HCT116 (cell line): ENCODE data around the gene NSRP1. TPM values are rescaled to one million over a fixed set of nuclear protein-coding genes. Genes with fewer than 3 reads are reported as not detected.

Experiments
- ATAC-seq: fragments of 200-7000 bp; cut with Tn5 transposase; 2 replicates; pipeline ENCODE4 v1.9.1; 2020; ENCODE audit warnings: mild to moderate bottlenecking, moderate library complexity
- BruUV-seq: library from RNA; stranded (reverse); fragments of 400-500 nt; replicated peaks from 2 replicates; lab custom pipeline; 2021; lab: Mats Ljungman, UMichigan
- CTCF ChIA-PET: fragments of 300-600 bp; sonication (Branson Sonifier 250); formaldehyde crosslinking; loops from one replicate; lab custom pipeline; 2021; ENCODE audit warnings: antibody characterized with exemption; lab: Charles Lee
- POLR2A ChIA-PET: fragments of 300-600, 350-600 bp; sonication (Branson Sonifier 250); formaldehyde crosslinking; loops from one replicate; lab custom pipeline; 2021; ENCODE audit warnings: antibody characterized with exemption; lab: Charles Lee
- RAD21 ChIA-PET, 2 experiments: fragments of 300-600 bp; sonication (Branson Sonifier 250); formaldehyde crosslinking; loops; one replicate each; lab custom pipeline; 2023; ENCODE audit warnings: low total read pairs in 2 of 2; ENCODE audit not compliant: uncharacterized antibody in 2 of 2, unreplicated experiment in 2 of 2, low non-redundant PET in 1 of 2; lab: Charles Lee
- DNase-seq: peaks from one replicate; pipeline ENCODE4 v3.0.0-alpha.2; 2010; ENCODE audit warnings: low read depth, low spot score
- H2AFZ ChIP-seq: fragments of 200-600 bp; shearing (Covaris generic), sonication (generic); 2 replicates; pipeline ENCODE4 v1.6.1; 2017; ENCODE audit warnings: low read depth, mixed run types, mixed read lengths, antibody characterized with exemption, low read length; ENCODE audit not compliant: poor library complexity, severe bottlenecking
- H3K27ac ChIP-seq: 2 replicates; pipeline ENCODE4 v1.5.1; 2012; ENCODE audit warnings: low read depth, low read length
- H3K27me3 ChIP-seq: fragments of 200-600 bp; sonication (generic); 2 replicates; pipeline ENCODE4 v1.6.1; 2016; ENCODE audit warnings: mixed run types, low read length, mixed read lengths; ENCODE audit not compliant: insufficient read depth
- H3K36me3 ChIP-seq, 2 experiments: fragments of 200-500 bp in 1 of 2; fragments of 200-600 bp in 1 of 2; sonication (Bioruptor generic) in 1 of 2; sonication (generic) in 1 of 2; 2 replicates each; pipeline versions ENCODE4 v1.5.1 to v1.6.1; 2014 to 2016; ENCODE audit warnings: low read length in 2 of 2, inconsistent platforms in 1 of 2, mixed read lengths in 1 of 2, mixed run types in 1 of 2; ENCODE audit not compliant: insufficient read depth in 2 of 2, control insufficient read depth in 1 of 2
- H3K4me1 ChIP-seq, 2 experiments: fragments of 200-600 bp in 1 of 2; sonication (generic) in 1 of 2; 2 replicates each; pipeline versions ENCODE4 v1.5.1 to v1.6.1; 2012 to 2017; ENCODE audit warnings: low read length in 2 of 2, inconsistent platforms in 1 of 2, mild to moderate bottlenecking in 1 of 2, mixed read lengths in 1 of 2, mixed run types in 1 of 2, moderate library complexity in 1 of 2; ENCODE audit not compliant: insufficient read depth in 2 of 2, control insufficient read depth in 1 of 2
- H3K4me2 ChIP-seq: fragments of 200-600 bp; sonication (generic); 2 replicates; pipeline ENCODE4 v1.6.1; 2017; ENCODE audit warnings: mixed run types, low read length, mixed read lengths
- H3K4me3 ChIP-seq, 2 experiments: fragments of 200-600 bp in 1 of 2; sonication (generic) in 1 of 2; replicated peaks in 1 of 2; 2 replicates each; pipeline ENCODE4 v1.5.1; 2011 to 2016; ENCODE audit warnings: low read length in 2 of 2, control low read depth in 1 of 2, low read depth in 1 of 2, mild to moderate bottlenecking in 1 of 2, mixed read lengths in 1 of 2, mixed run types in 1 of 2
- H3K79me2 ChIP-seq: fragments of 200-600 bp; sonication (generic); 2 replicates; pipeline ENCODE4 v1.6.1; 2017; ENCODE audit warnings: mild to moderate bottlenecking, mixed run types, low read length, moderate library complexity, mixed read lengths; ENCODE audit not compliant: insufficient read depth
- H3K9ac ChIP-seq: fragments of 200-600 bp; sonication (generic); 2 replicates; pipeline ENCODE4 v1.6.1; 2016; ENCODE audit warnings: low read length, mixed read lengths
- H3K9me2 ChIP-seq: fragments of 200-600 bp; sonication (generic), shearing (Covaris generic); 2 replicates; pipeline ENCODE4 v1.6.1; 2017; ENCODE audit warnings: mixed run types, mild to moderate bottlenecking, moderate library complexity; ENCODE audit not compliant: insufficient read depth
- H3K9me3 ChIP-seq, 2 experiments: fragments of 200-500 bp in 1 of 2; fragments of 200-600 bp in 1 of 2; sonication (Bioruptor generic) in 1 of 2; sonication (generic) in 1 of 2; 2 replicates each; pipeline ENCODE4 v1.6.1; 2014 to 2017; ENCODE audit warnings: low read length in 2 of 2, mixed read lengths in 2 of 2, inconsistent platforms in 1 of 2, low read depth in 1 of 2, mild to moderate bottlenecking in 1 of 2, mixed run types in 1 of 2, moderate library complexity in 1 of 2; ENCODE audit not compliant: control insufficient read depth in 1 of 2, insufficient read depth in 1 of 2
- H4K20me1 ChIP-seq: fragments of 200-600 bp; sonication (generic), shearing (Covaris generic); 2 replicates; pipeline ENCODE4 v1.6.1; 2017; ENCODE audit warnings: mixed run types, mild to moderate bottlenecking, moderate library complexity; ENCODE audit not compliant: insufficient read depth
- ATF3 ChIP-seq: IDR thresholded peaks from 2 replicates; pipeline ENCODE4 v1.6.1; 2012
- CBX3 ChIP-seq: IDR thresholded peaks from 2 replicates; pipeline ENCODE4 v1.6.1; 2012; ENCODE audit warnings: low read depth
- CTCF ChIP-seq, 3 experiments: fragments of 200-600 bp in 1 of 3; sonication (generic) in 1 of 3; IDR thresholded peaks in 2 of 3; conservative IDR thresholded peaks in 1 of 3; 2 replicates each; pipeline ENCODE4 v1.5.1; 2012 to 2017; ENCODE audit warnings: low read depth in 2 of 3, low read length in 2 of 3, antibody characterized with exemption in 1 of 3, borderline replicate concordance in 1 of 3, control low read depth in 1 of 3, mild to moderate bottlenecking in 1 of 3, mixed read lengths in 1 of 3, mixed run types in 1 of 3, moderate library complexity in 1 of 3; ENCODE audit not compliant: insufficient read depth in 1 of 3
- EGR1 ChIP-seq: IDR thresholded peaks from 2 replicates; pipeline ENCODE4 v1.6.1; 2012; ENCODE audit warnings: low read depth
- ELF1 ChIP-seq: IDR thresholded peaks from 2 replicates; pipeline ENCODE4 v1.6.1; 2012; ENCODE audit warnings: low read depth, borderline replicate concordance
- EZH2 ChIP-seq: fragments of 200-600 bp; sonication (generic); IDR thresholded peaks from 2 replicates; pipeline ENCODE4 v1.6.1; 2017; ENCODE audit warnings: antibody characterized with exemption, mixed run types
- EZH2phosphoT487 ChIP-seq: fragments of 200-600 bp; IDR thresholded peaks from 2 replicates; pipeline ENCODE4 v1.6.1; 2018; ENCODE audit warnings: antibody characterized with exemption, borderline replicate concordance
- FOSL1 ChIP-seq: IDR thresholded peaks from 2 replicates; pipeline ENCODE4 v1.6.1; 2012; ENCODE audit warnings: low read depth
- MAX ChIP-seq: IDR thresholded peaks from 2 replicates; pipeline ENCODE4 v1.6.1; 2012
- POLR2A ChIP-seq: IDR thresholded peaks from 2 replicates; pipeline ENCODE4 v1.7.0; 2011; ENCODE audit warnings: borderline replicate concordance; ENCODE audit not compliant: insufficient read depth, insufficient read length; ENCODE audit errors: extremely low read depth
- POLR2AphosphoS5 ChIP-seq: IDR thresholded peaks from 2 replicates; pipeline ENCODE4 v1.6.1; 2011; ENCODE audit warnings: mild to moderate bottlenecking, low read depth, low read length, moderate library complexity
- REST ChIP-seq: IDR thresholded peaks from 2 replicates; pipeline ENCODE4 v1.6.1; 2012; ENCODE audit warnings: low read depth
- SIN3A ChIP-seq: IDR thresholded peaks from 2 replicates; pipeline ENCODE4 v1.6.1; 2012; ENCODE audit warnings: low read depth
- TCF7L2 ChIP-seq: IDR thresholded peaks from 2 replicates; pipeline ENCODE4 v1.7.0; 2011; ENCODE audit warnings: borderline replicate concordance, inconsistent platforms; ENCODE audit not compliant: insufficient read depth, insufficient read length; ENCODE audit errors: extremely low read depth
- YY1 ChIP-seq: IDR thresholded peaks from 2 replicates; pipeline ENCODE4 v1.6.1; 2011; ENCODE audit warnings: low read length, low read depth, moderate library complexity, mild to moderate bottlenecking; ENCODE audit not compliant: insufficient replicate concordance; ENCODE audit errors: extremely low read depth
- ZBTB33 ChIP-seq: IDR thresholded peaks from 2 replicates; pipeline ENCODE4 v1.6.1; 2011; ENCODE audit warnings: mild to moderate bottlenecking, low read length, moderate library complexity; ENCODE audit not compliant: insufficient replicate concordance; ENCODE audit errors: extremely low read depth
- ZFX ChIP-seq: fragments of 450-650 bp; IDR thresholded peaks from 2 replicates; pipeline ENCODE4 v1.6.1; 2017
- intact Hi-C: fragments of 100-400 bp; cut with micrococcal nuclease; formaldehyde crosslinking; loops from 2 replicates; pipeline ENCODE4 v1.10.0; 2022
- total RNA-seq: library from RNA; stranded (reverse); gene quantifications from one replicate; pipeline ENCODE4 v1.2.1, GENCODE V29; 2021; ENCODE audit not compliant: unreplicated experiment

NSRP1 gene
- total RNA-seq, 1 experiment from 2014 or later = 24.9 TPM

GRCh38 chr17:30219833-30220232, 103.2 kb downstream of the NSRP1 start:
- Histone ChIP-seq H3K9me2 (no peaks in the 10 kb centered on the region), H3K4me2 (no peak overlapping the region), H3K36me3 (no peaks in the 10 kb centered on the region), H3K9ac (no peak overlapping the region), H3K27ac (no peak overlapping the region), H3K9me3 (no peaks in the 10 kb centered on the region), H2AFZ (no peak overlapping the region), H3K4me3 (no peak overlapping the region), H4K20me1 (no peaks in the 10 kb centered on the region), H3K79me2 (no peaks in the 10 kb centered on the region), H3K27me3 (no peaks in the 10 kb centered on the region), H3K4me1 (peaks cover 0 to 9% of the 10 kb centered on the region in 2 experiments; a peak in 1 of 4 replicates)
- POLR2A ChIA-PET = no interaction called here
- BruUV-seq = no TSS peak
- intact Hi-C loops = no loop called here
- DNase-seq (no peak), ATAC-seq (no peak)
- TF ChIP-seq CBX3 (no peak), ZFX (no peak), EGR1 (no peak), ATF3 (no peak), SIN3A (no peak), POLR2AphosphoS5 (no peak), TCF7L2 (no peak), POLR2A (no peak), CTCF (IDR thresholded peaks at IDR 0.05 in 2 of 3, conservative IDR thresholded peaks at IDR 0.05 in 1 of 3; ENCODE audit: borderline replicate concordance in 1 of 3, insufficient read depth in 1 of 3, low read depth in 2 of 3, low read length in 2 of 3) (no peak), REST (no peak), EZH2phosphoT487 (no peak), FOSL1 (no peak), ELF1 (no peak), MAX (no peak), EZH2 (no peak), YY1 (no peak), ZBTB33 (no peak)
- RAD21 ChIA-PET = no interaction called here
- CTCF ChIA-PET = no interaction called here
